Thymus (tissue), 11 donors: Measurements from ENCODE around the gene TOP2A. TPM values are rescaled to one million over a fixed set of nuclear protein-coding genes. Genes with fewer than 3 reads are reported as not detected.
A peak's percentile ranks its signal among the peaks of the same experiment; 100 is the strongest.
"Not testable (repeated sequence)": the region's sequence is repeated elsewhere in the genome, so short reads cannot be mapped to it uniquely, and the experiment has no call there.

Source experiments
- DNase-seq, 9 donors: peaks; one replicate each; pipeline ENCODE4 v3.0.0-alpha.2; 2013; ENCODE audit warnings: low spot score in 9 of 9, low read depth in 6 of 9, missing footprints in 1 of 9
- H3K27ac ChIP-seq, 2 donors: one replicate each; pipeline ENCODE4 v1.5.1; 2013; ENCODE audit warnings: control low read depth in 1 of 2, low read depth in 1 of 2, low read length in 1 of 2, mild to moderate bottlenecking in 1 of 2, moderate library complexity in 1 of 2
- H3K27me3 ChIP-seq, 2 donors: one replicate each; pipeline ENCODE4 v1.5.1; 2013; ENCODE audit warnings: low read length in 1 of 2; ENCODE audit not compliant: control insufficient read depth in 2 of 2, insufficient read depth in 1 of 2
- H3K36me3 ChIP-seq, 2 donors: one replicate each; pipeline ENCODE4 v1.5.1; 2013; ENCODE audit warnings: low read length in 1 of 2, mild to moderate bottlenecking in 1 of 2, moderate library complexity in 1 of 2; ENCODE audit not compliant: control insufficient read depth in 2 of 2, insufficient read depth in 2 of 2
- H3K4me1 ChIP-seq, 2 donors: one replicate each; pipeline ENCODE4 v1.5.1; 2013; ENCODE audit warnings: low read length in 2 of 2; ENCODE audit not compliant: control insufficient read depth in 2 of 2, insufficient read depth in 2 of 2
- H3K4me3 ChIP-seq, 2 donors: one replicate each; pipeline ENCODE4 v1.5.1; 2013; ENCODE audit warnings: low read length in 2 of 2, control low read depth in 1 of 2, mild to moderate bottlenecking in 1 of 2
- H3K9me3 ChIP-seq, 2 donors: one replicate each; pipeline ENCODE4 v1.5.1; 2013; ENCODE audit warnings: low read length in 1 of 2, mild to moderate bottlenecking in 1 of 2; ENCODE audit not compliant: control insufficient read depth in 2 of 2, insufficient read depth in 1 of 2
- WGBS: extraction: QIAGEN DNeasy Blood & Tissue Kit; methylation state at CpG from one replicate; pipeline ENCODE4 v1.1.7; 2013; 5-methylcytosine and 5-hydroxymethylcytosine counted together
- polyA plus RNA-seq: library from polyadenylated mRNA; stranded (reverse); fragments of 200-250 nt; gene quantifications from one replicate; pipeline ENCODE4 v1.2.3, GENCODE V29; 2013
- total RNA-seq: library from RNA; stranded (reverse); fragments of 120-200 nt; gene quantifications from one replicate; pipeline ENCODE4 v1.2.4, GENCODE V29; 2013
- donor health status: healthy.

Gene TOP2A
- total and polyA plus RNA-seq, 2 donors: 21.6 to 187 TPM

DNA sequence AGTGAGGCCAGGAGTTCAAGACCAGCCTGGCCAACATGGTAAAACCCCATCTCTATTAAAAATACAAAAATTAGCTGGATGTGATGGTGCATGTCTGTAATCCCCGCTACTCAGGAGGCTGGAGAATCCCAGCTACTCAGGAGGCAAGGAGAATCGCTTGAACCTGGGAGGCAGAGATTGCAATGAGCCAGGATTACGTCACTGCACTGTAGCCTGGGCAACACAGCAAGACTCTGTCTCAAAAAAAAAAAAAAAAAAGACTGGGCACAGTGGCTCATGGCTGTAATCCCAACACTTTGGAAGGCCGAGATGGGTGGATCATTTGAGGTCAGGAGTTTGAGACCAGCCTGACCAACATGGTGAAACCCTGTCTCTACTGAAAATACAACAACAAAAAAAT lies 8.2 kb downstream of the TOP2A start:
- DNase-seq, H3K4me1 ChIP-seq, H3K4me3 ChIP-seq, H3K27me3 ChIP-seq, H3K27ac ChIP-seq, H3K9me3 ChIP-seq: not testable (repeated sequence)
- 96% methylated on average over 4 of the region's 4 CpGs for WGBS
- H3K36me3 ChIP-seq: peaks cover 18 to 83% of the 10 kb centered on the region in 2 donors

DNA sequence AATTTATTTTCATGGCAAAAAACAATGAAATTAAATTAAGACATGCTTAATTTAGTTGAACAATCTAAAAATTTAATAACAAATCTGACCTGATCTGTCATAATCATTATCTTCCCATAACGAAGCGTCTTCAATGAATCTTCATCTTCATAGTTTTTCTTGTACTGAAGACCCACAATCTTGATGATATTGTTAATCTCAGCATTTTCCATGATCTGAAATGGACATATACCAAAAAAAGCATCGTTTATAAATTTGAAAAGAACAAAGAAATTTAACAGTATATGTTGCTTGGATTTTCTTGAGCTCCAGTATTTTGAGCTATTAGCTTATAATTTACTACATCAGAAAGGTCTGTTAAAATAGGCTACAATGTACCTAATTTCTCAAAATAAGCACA lies 10.2 kb downstream of the TOP2A start:
- peaks cover 18 to 86% of the 10 kb centered on the region in 2 donors for H3K36me3 ChIP-seq
- DNase-seq: no peak
- WGBS: 97% methylated on average over 3 of the region's 3 CpGs
- H3K27me3 ChIP-seq: no peaks in the 10 kb centered on the region
- no peak overlapping the region for H3K27ac ChIP-seq
- no peak overlapping the region for H3K4me3 ChIP-seq
- no peaks in the 10 kb centered on the region for H3K9me3 ChIP-seq
- no peaks in the 10 kb centered on the region for H3K4me1 ChIP-seq

DNA sequence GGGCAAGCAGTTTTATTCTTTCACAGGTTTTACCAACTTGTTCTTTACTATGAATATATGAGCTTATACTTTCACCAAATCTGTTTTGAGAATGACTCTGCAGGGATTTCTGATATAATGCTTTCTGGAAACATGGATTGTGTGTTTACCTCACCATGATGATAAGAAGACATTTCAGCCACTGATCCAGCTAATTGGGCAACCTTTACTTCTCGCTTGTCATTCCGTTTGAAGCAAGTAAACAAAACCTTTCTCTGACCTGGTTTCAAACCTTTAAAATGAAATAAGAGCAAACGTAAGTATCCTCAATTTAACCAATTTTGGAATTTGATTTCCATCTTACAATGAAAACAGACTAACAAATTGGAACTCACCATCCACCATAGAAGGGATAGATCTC lies 13.7 kb downstream of the TOP2A start:
- Histone ChIP-seq H3K9me3 (no peaks in the 10 kb centered on the region), H3K36me3 (peaks cover 17 to 89% of the 10 kb centered on the region in 2 donors), H3K27me3 (no peaks in the 10 kb centered on the region), H3K4me1 (no peaks in the 10 kb centered on the region), H3K4me3 (no peak overlapping the region), H3K27ac (no peak overlapping the region)
- 95% methylated on average over 3 of the region's 3 CpGs for WGBS
- no peak for DNase-seq

GRCh38 chr17:40402668-40403067 lies 15.0 kb downstream of the TOP2A start:
- Histone ChIP-seq H3K36me3 (peaks cover 17 to 91% of the 10 kb centered on the region in 2 donors), H3K27me3 (no peaks in the 10 kb centered on the region), H3K27ac (no peak overlapping the region), H3K4me1 (no peaks in the 10 kb centered on the region), H3K4me3 (no peak overlapping the region), H3K9me3 (no peaks in the 10 kb centered on the region)
- no peak for DNase-seq
- 94% methylated on average over 1 of the region's 1 CpG for WGBS

GRCh38 chr17:40399185-40399584 lies 18.5 kb downstream of the TOP2A start:
- DNase-seq: peak in 5 of 9 donors; percentile 25 to 80 (median 41)
- WGBS: 95% methylated on average over 4 of the region's 4 CpGs
- Histone ChIP-seq H3K36me3 (peaks cover 10 to 93% of the 10 kb centered on the region in 2 donors), H3K27me3 (no peaks in the 10 kb centered on the region), H3K4me3 (no peak overlapping the region), H3K27ac (no peak overlapping the region), H3K4me1 (no peaks in the 10 kb centered on the region), H3K9me3 (no peaks in the 10 kb centered on the region)

- H3K4me1 ChIP-seq, H3K9me3 ChIP-seq, DNase-seq, H3K27me3 ChIP-seq, H3K4me3 ChIP-seq, H3K27ac ChIP-seq: not testable (repeated sequence)
- H3K36me3 ChIP-seq: peaks cover 18 to 57% of the 10 kb centered on the region in 2 donors
- 98% methylated on average over 3 of the region's 3 CpGs for WGBS
Measured at GRCh38 chr17:40386555-40386954, 31.1 kb downstream of the TOP2A start.

DNA sequence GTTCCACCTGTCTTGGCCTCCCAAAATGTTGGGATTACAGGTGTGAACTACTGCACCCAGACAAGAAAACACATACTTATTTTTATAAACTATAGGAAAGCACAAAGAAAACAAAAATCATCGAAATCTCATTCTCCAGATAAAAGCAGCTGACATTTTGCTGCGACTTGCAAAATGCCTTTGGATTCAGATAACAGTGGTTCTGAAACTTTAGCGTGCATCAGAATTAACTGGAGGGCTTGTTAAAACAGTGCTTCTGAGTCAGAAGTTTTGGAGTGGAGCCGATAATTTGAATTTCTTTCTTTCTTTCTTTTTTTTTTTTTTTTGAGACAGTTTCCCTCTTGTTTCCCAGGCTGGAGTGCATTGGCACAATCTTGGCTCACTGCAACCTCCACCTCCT lies 35.4 kb downstream of the TOP2A start:
- H3K27ac ChIP-seq: no peak overlapping the region
- WGBS: 96% methylated on average over 4 of the region's 4 CpGs

GRCh38 chr17:40378966-40379365 lies 38.7 kb downstream of the TOP2A start:
- WGBS: 98% methylated on average over 7 of the region's 7 CpGs
- no peak overlapping the region for H3K4me3 ChIP-seq
- no peaks in the 10 kb centered on the region for H3K27me3 ChIP-seq
- H3K9me3 ChIP-seq: no peaks in the 10 kb centered on the region
- no peak for DNase-seq
- H3K27ac ChIP-seq: no peak overlapping the region
- H3K36me3 ChIP-seq: peaks cover 0 to 2% of the 10 kb centered on the region in 2 donors
- H3K4me1 ChIP-seq: no peaks in the 10 kb centered on the region

More for the DNA sequence above, 35.4 kb downstream of the TOP2A start:
- no peak for DNase-seq
- Histone ChIP-seq H3K9me3 (no peaks in the 10 kb centered on the region), H3K36me3 (peaks cover 7 to 18% of the 10 kb centered on the region in 2 donors), H3K4me3 (no peak overlapping the region), H3K4me1 (no peaks in the 10 kb centered on the region), H3K27me3 (no peaks in the 10 kb centered on the region)

GRCh38 chr17:40377832-40378231 lies 39.9 kb downstream of the TOP2A start:
- Histone ChIP-seq H3K36me3 (no peaks in the 10 kb centered on the region), H3K9me3 (no peaks in the 10 kb centered on the region), H3K27me3 (no peaks in the 10 kb centered on the region), H3K4me1 (no peaks in the 10 kb centered on the region), H3K27ac (no peak overlapping the region), H3K4me3 (no peak overlapping the region)
- 98% methylated on average over 13 of the region's 13 CpGs for WGBS
- DNase-seq: no peak

GRCh38 chr17:40376541-40376940 lies 41.2 kb downstream of the TOP2A start:
- H3K27me3 ChIP-seq, H3K4me1 ChIP-seq, H3K27ac ChIP-seq, H3K9me3 ChIP-seq, H3K4me3 ChIP-seq, DNase-seq, H3K36me3 ChIP-seq: not testable (repeated sequence)
- 85% methylated on average over 6 of the region's 6 CpGs for WGBS
